Measurements from ENCODE around the gene GNG8.
A peak's percentile ranks its signal among the peaks of the same experiment; 100 is the strongest.
"Not testable (repeated sequence)": the region's sequence is repeated elsewhere in the genome, so short reads cannot be mapped to it uniquely, and the experiment has no call there.

Gene GNG8

DNA sequence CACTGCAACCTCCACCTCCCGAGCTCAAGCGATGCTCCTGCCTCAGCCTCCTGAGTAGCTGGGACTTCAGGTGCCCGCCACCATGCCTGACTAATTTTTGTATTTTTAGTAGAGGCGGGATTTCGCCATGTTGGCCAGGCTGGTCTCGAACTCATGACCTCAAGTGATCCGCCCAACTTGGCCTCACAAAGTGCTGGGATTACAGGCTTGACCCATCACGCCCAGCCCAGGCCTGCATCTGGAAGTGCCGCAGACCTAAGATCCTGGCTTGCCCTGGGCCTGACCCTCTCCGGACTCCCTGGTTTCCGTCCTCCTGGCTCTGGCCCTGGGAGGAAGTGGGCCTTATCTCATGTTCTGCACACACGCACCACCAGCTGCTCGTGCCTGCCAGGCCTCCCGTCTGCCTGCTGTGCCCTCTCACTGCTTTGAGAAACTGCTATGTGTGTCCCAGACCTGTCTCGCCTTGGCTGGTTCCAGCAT lies 6.4 kb downstream of the GNG8 start:
- ChIA-PET CTCF (no interaction called here), POLR2A (ENCODE audit: low non-redundant PET) (no interaction called here)
- H3K27ac ChIP-seq: no peak overlapping the region
- TF ChIP-seq CTCF (conservative IDR thresholded peaks at IDR 0.05; ENCODE audit: low read depth): no peak
- no peak for DNase-seq (ENCODE audit: low spot score)

DNA sequence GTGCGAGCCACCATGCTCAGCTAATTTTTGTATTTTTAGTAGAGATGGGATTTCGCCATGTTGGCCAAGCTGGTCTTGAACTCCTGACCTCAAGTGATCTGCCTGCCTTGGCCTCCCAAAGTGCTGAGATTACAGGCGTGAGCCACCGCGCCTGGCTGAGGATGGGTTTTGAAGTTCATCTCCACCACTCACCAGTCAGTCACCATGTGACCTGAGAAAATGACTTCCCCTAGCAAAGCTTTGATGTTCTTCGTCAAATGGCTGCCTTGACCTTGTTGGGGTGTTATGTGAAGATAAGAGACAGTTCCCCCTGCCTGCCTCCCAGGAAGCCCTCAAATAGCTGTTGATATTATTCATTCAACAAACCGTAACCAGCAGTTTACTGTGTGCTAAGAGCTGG lies 7.0 kb downstream of the GNG8 start:
- DNase-seq (ENCODE audit: low spot score); H3K27ac ChIP-seq; POLR2A ChIA-PET (ENCODE audit: low non-redundant PET): not testable (repeated sequence)
- CTCF ChIA-PET: interaction anchor here (0.9 to 1.5 kb wide), 2 partner anchors 15 to 33 kb away, joined by 4 read pairs; no protein-coding TSS in a partner anchor

- TF ChIP-seq CTCF (conservative IDR thresholded peaks at IDR 0.05; ENCODE audit: low read depth): no peak
- ChIA-PET CTCF (no interaction called here), POLR2A (ENCODE audit: low non-redundant PET) (interaction anchor here (0.6 kb wide), 1 partner anchor 39 kb away, joined by 7 read pairs; no protein-coding TSS in a partner anchor)
- H3K27ac ChIP-seq: no peak overlapping the region
- no peak for DNase-seq (ENCODE audit: low spot score)
These were observed 9.6 kb downstream of the GNG8 start for GRCh38 chr19:46626446-46626845.

- H3K27ac ChIP-seq: peak overlapping the region; percentile 52
- ChIA-PET CTCF (interaction anchor here (0.7 to 1.2 kb wide), 2 partner anchors 12 to 18 kb away, joined by 4 read pairs; no protein-coding TSS in a partner anchor), POLR2A (ENCODE audit: low non-redundant PET) (interaction anchor here (0.6 kb wide), 1 partner anchor 40 kb away, joined by 7 read pairs; no protein-coding TSS in a partner anchor)
- DNase-seq (ENCODE audit: low spot score): no peak
- TF ChIP-seq CTCF (conservative IDR thresholded peaks at IDR 0.05; ENCODE audit: low read depth): no peak
These were observed 10.3 kb downstream of the GNG8 start for GRCh38 chr19:46625731-46626130.

GRCh38 chr19:46624958-46625661 lies 10.9 kb downstream of the GNG8 start, which contains the start of gene PTGIR:
Gene PTGIR (minus strand): TSS chr19:46625089. CDS start chr19:46624225, 864 bp downstream.
- CTCF ChIA-PET: interaction anchor here (0.6 to 1.2 kb wide), 4 partner anchors 11 to 80 kb away, joined by 3 to 4 read pairs (median 4); no protein-coding TSS in a partner anchor
- POLR2A ChIA-PET (ENCODE audit: low non-redundant PET): no interaction called here
- no peak for TF ChIP-seq CTCF (conservative IDR thresholded peaks at IDR 0.05; ENCODE audit: low read depth)
- no peak for DNase-seq (ENCODE audit: low spot score)
- H3K27ac ChIP-seq: peak within 1 kb of the TSS; percentile 52

- POLR2A ChIA-PET (ENCODE audit: low non-redundant PET): no interaction called here
- no peak for TF ChIP-seq CTCF (conservative IDR thresholded peaks at IDR 0.05; ENCODE audit: low read depth)
- DNase-seq (ENCODE audit: low spot score): no peak
- CTCF ChIA-PET: interaction anchor here (0.6 kb wide), 1 partner anchor 80 kb away, joined by 5 read pairs; no protein-coding TSS in a partner anchor
- H3K27ac ChIP-seq: no peak overlapping the region
These were observed 12.0 kb downstream of the GNG8 start for GRCh38 chr19:46623915-46624502.

DNA sequence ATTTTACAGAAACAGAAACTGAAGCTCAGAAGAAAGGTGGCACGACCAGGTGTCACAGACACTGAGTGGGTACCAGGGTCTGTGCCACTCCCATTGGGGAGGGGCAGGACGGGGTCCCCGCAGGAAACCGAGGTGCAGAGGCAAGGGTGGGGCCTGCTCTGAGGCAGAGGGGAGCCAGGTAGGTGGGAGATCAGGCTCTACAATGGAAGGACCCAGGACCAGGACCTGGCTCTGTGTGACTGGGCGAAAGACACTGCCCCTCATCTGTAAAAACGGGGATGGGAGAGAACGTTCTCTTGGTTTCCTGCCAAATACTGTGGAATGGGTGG lies 13.9 kb downstream of the GNG8 start:
- no peak for TF ChIP-seq CTCF (conservative IDR thresholded peaks at IDR 0.05; ENCODE audit: low read depth)
- POLR2A ChIA-PET (ENCODE audit: low non-redundant PET): no interaction called here
- no peak overlapping the region for H3K27ac ChIP-seq
- no peak for DNase-seq (ENCODE audit: low spot score)
- CTCF ChIA-PET: interaction anchor here (0.6 to 1.0 kb wide), 2 partner anchors 8 to 98 kb away, joined by 3 to 5 read pairs; no protein-coding TSS in a partner anchor

Data from RWPE1 (cell line).